HG02763 (cell line): Measurements from ENCODE around the gene GADD45GIP1.
"Not testable (repeated sequence)": the region's sequence is repeated elsewhere in the genome, so short reads cannot be mapped to it uniquely, and the experiment has no call there.

ENCODE experiments used
- ATAC-seq: cut with Tn5 transposase; IDR thresholded peaks from one replicate; pipeline ENCODE4 v1.9.1; 2021; ENCODE audit warnings: mild to moderate bottlenecking, moderate library complexity; ENCODE audit not compliant: unreplicated experiment

GADD45GIP1 gene

DNA sequence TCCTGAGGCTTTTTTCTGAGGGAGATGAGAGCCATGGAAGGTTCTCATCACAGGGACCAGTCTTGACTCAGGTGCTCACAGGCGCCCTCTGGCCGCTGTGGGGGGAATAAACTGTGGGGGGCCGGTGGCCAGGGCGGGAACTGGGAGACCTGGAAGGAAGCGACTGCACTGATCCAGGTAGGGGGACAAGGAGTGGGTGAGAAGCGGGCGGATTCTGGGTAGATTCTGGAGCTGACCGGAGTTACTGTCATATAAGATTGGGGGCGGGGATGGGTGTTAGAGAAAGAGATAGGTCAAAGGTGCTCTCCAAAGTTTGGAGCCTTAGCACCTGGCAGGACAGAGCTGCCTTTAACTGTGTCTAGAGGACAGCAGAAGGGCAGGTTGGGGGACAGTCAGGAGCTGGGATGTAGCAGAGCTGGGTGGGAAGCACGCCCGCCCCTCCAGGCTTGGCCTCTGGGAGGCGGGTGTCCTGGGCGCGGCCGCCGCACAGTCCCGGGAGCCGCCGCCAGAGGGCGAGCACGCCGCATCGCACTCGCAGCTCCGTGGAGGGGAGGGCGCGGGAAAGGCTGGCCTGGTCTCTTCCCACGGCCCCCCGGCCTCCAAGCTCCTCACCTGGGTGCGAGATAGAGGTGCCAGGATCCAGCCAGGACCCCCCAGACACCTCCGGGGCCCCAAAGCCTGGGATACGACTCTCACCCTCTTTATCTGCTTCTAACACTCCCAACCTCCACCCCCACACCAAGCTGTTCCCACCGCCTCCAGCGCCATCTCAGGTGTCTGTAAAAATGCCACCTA, 8.2 kb upstream of the GADD45GIP1 start:
- peak; percentile 81 for ATAC-seq

DNA sequence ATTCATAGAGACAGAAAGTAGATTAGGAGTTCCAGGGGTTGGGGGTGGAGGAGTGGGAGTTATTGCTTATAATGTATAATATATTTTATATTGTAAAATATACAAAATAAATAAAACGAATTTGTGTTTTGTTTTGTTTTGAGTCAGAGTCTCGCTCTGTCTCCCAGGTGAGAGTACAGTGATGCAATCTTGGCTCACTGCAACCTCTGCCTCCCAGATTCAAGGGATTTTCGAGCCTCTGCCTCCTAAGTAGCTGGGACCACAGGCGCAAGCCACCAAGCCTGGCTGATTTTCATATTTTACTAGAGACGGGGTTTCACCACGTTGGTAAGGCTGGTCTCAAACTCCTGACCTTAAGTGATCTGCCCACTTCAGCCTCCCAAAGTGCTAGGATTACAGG, 2.5 kb upstream of the GADD45GIP1 start:
- ATAC-seq, result no peak

DNA sequence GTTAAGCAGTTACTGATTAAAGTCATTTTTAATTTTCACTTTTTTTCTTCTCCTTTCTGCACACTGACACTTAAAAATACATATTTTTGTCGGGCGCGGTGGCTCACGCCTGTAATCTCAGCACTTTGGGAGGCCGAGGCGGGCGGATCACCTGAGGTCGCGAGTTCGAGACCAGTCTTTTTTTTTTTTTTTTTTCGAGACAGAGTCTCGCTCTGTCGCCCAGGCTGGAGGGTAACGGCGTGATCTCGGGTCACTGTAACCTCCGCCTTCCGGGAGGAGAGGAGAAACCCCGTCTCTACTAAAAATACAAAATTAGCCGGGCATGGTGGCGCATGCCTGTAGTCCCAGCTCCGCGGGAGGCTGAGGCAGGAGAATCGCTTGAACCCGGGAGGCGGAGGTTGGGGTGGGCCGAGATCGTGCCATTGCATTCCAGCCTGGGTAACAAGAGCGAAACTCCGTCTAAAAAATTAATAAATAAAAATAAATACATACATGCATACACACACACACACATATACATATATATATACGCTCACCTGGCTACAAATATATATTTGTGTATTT, 448 bp upstream of the GADD45GIP1 start:
- not testable (repeated sequence) for ATAC-seq

DNA sequence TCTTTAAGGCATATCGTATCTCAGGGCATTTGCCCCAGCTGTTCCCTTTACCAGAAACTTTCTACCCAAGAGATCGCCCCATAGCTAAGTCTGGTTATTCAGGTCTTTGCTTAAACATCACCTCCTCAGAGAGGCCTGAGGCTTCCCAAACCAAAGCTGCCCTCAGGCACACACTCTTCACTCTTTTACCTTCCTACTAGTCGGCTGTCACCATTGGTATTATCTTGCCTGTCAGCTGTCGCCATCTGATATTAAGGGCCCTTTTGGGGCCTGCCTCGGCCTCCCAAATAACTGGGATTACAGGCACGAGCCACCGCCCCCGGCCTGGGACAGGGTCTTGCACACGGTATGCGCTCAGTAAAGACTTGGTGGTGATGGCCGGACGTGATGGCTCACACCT, 1.0 kb downstream of the GADD45GIP1 start:
- ATAC-seq, result no peak

DNA sequence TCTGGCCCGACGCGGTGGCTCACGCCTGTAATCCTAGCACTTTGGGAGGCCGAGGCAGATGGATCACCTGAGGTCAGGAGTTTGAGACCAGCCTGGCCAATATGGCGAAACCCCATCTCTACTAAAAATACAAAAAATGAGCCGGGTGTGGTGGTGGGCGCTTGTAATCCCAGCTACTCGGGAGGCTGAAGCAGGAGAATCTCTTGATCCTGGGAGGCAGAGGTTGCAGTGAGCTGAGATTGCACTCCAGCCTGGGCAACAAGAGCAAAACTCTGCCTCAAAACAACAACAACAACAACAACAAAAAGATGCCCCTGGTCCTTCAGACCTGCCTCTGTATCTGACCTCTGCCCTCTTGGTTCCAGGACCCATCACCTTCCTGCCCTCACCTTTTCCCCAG, 1.4 kb downstream of the GADD45GIP1 start:
- not testable (repeated sequence) for ATAC-seq

DNA sequence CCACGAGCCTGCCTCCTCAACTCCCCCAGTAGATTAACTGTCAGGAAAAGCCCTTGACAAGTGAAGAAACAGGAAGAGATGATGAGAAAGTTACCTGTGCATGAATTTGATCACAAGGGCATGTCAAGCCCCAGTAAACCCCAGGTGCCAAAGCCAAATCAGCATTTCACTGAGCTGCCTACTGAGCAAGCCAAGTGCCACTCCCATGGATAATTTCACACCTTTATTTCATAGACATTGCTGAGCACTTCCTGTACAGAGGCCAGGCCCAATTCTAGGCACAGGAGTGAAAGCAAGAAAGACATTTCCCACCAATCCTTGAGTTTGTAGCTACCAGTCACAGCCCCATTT, 2.4 kb downstream of the GADD45GIP1 start:
- no peak for ATAC-seq

DNA sequence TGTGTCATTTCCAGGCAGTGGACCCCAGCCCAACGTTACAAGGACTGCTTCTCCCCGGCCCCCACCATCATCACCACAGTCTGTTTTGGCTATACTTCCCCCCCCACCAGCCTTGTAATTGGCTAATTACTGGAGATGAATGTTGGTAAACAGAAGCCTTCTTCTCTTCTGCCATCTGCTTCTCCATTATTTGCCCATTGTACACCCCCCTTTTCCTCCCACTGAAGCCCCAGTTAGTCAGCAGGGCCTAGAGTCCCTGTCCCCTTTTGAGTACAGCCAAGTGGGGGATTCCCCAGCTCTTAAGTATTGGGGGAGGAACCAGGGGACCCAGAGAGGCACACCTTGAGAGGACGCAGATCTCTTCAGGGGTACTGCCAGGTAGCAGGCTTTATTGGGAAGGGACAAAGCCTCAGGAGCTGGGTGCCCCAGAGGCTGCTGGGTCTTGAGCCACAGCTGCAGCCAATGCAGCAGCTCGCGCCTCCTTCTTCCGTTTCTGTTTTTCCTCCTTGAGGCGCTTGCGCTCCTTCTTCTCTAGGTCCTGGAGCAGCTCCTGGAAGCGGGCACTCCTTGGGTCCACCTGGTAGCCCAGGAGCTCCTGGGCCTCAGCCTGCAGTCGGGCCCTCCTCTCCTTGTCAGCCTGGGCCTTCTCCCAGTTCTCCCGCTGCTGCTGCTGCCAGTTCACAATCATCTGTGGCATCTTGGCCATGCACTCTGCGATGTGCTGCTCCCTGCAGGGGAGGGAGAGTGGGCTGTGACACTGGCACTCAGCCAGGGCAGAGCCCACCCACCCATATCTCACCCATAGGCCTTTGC, 3.0 kb downstream of the GADD45GIP1 start:
- no peak for ATAC-seq

DNA sequence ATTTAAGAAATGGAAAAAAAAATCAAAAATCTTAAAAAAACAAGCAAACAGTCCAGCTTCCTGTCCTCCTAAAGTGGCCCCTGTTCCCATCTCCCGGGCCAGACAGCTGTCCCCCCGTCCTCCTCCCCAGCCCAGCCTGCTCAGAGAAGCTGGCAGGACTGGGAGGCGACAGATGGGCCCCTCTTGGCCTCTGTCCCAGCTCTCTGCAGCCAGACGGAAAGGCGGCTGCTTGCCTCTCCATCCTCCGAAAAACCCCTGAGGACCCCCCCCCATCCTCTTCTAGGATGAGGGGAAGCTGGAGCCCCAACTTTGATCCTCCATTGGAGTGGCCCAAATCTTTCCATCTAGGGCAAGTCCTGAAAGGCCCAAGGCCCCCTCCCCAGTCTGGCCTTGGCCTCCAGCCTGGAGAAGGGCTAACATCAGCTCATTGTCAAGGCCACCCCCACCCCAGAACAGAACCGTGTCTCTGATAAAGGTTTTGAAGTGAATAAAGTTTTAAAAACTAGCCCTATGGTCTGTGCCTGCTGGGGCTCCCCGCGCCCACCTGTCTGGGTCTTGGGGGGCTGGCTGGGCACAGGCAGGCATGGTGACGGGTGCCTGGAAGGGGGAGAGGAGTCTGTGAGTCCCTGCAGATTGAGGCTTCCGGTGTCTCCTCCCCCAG, 3.8 kb downstream of the GADD45GIP1 start:
- ATAC-seq, result no peak

DNA sequence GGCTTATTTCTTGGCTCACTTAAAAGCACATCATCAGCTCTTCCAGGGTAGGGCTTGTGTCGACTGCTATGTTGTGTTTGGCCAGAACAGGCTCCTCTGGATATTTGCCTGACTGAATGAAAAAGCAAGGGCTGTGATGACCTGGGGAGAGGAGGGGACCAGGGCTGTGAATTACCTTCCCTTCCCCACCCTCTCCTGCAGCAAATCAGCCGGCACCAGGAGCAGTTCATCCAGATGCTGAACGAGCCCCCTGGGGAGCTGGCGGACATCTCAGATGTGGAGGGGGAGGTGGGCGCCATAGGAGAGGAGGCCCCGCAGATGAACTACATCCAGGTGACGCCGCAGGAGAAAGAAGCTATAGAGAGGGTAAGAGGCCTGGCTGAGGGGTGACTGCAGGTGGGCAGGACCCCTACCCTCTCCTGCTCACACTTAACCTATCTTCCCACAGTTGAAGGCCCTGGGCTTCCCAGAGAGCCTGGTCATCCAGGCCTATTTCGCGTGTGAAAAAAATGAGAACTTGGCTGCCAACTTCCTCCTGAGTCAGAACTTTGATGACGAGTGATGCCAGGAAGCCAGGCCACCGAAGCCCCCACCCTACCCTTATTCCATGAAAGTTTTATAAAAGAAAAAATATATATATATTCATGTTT, 4.4 kb downstream of the GADD45GIP1 start:
- ATAC-seq, result no peak

DNA sequence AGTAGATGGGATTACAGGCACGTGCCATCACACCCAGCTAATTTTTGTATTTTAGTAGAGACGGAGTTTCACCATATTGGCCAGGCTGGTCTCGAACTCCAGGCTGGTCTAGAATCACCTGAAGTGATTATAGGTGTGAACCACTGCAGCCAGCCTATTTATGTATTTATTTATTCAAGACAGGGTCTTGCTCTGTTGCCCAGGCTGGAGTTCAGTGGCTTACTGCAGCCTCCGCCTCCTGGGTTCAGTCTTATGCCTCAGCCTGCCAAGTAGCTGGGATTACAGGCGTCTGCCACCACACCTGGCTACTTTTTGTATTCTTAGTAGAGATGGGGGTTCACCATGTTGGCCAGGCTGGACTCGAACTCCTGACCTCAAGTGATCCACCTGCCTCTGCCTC, 5.0 kb downstream of the GADD45GIP1 start:
- ATAC-seq, result not testable (repeated sequence)

DNA sequence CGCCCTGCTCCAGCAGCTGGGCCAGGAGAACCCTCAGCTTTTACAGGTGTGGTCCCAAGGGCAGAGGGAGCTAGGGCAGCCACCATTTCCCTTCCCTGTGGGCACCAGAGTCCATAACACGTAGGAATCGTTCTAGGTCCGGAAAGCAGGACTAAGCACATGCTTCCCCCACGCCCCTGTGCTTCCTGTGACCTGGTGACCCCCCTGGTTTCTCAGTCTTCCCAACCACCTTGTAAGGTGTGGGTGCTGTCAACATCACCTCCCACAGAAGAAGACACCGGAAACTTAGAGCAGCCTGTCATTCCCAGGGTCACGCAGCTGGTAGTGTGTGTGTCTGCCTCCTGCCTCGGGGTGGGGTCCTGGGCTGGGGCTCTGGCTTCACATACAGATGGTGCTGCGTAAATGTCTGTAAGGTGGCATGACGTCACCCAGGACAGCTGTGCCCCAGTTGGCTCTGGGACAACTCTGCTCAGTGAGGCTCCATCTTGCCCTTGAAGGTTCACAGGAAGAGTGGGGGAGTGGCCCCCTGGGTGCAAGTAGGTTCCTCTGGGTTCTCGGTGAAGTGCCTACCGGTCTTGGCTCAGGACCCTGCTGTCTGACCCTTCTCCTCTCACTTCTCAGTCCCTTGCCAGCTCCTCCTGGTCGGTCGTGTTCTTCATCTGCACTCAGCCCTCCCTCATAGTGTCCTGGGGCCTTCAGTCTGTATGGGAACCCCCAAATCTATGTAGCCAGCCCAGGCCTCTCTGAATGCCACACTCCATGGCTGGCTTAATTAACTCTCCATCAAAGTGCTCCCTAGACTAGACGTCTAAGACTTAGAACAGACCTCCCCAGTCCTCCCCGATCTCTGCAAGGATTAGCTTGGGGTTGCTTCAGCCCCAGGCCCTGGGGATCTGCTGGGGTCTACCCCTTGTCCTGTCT, 7.4 kb downstream of the GADD45GIP1 start:
- no peak for ATAC-seq

DNA sequence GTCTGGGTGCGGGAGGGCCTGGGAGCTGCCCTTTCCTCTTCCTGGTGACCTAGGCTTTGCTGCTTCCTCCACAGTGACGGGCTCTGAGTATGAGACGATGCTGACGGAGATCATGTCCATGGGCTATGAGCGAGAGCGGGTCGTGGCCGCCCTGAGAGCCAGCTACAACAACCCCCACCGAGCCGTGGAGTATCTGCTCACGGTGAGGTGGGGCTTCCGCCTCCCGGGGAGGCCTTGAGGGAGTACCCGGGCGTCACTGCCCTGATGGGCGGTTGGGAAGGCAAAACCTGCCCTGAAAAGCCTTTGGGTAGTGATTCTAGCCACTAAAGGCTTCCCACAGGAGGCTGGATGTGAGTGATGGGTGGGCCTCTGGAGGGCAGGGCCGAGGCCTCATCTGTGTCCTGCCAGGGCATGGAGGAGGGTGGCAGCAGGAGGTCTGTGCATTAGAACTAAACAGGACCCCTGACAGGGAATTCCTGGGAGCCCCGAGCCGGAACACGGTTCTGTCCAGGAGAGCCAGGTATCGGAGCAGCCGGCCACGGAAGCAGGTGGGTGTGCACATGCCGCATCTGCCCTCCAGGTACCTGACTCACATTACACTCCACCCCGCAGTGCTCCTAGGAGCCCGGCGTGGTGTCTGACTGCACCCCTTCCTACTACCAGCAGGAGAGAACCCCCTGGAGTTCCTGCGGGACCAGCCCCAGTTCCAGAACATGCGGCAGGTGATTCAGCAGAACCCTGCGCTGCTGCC, 8.2 kb downstream of the GADD45GIP1 start:
- no peak for ATAC-seq

DNA sequence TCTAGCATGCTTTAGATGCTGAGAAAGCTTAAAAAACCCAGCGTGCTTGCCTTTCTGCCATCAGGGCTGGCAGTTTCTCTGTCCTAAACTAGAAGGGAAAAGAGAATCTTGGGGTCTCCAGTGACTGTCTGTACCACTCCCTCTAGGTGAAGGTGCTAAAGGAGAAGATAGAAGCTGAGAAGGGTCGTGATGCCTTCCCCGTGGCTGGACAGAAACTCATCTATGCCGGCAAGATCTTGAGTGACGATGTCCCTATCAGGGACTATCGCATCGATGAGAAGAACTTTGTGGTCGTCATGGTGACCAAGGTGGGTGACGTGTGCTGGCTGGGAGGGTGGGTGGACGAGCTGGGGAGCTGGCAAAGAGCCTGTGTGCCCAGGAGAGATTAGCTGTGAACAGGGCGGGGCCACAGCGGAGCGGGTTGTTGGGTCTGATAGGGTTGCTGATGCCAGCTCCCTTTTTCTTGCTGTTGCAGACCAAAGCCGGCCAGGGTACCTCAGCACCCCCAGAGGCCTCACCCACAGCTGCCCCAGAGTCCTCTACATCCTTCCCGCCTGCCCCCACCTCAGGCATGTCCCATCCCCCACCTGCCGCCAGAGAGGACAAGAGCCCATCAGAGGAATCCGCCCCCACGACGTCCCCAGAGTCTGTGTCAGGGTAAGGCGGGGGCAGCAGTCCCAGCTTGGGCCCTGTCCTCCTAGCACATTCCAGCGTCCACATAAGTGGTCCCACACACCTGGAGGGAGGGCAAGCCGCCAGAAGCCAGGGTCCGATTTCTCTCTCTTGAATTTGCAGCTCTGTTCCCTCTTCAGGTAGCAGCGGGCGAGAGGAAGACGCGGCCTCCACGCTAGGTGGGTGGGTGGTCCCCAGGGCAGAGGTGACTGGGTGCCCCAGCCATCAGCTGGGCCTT, 9.1 kb downstream of the GADD45GIP1 start:
- no peak for ATAC-seq

DNA sequence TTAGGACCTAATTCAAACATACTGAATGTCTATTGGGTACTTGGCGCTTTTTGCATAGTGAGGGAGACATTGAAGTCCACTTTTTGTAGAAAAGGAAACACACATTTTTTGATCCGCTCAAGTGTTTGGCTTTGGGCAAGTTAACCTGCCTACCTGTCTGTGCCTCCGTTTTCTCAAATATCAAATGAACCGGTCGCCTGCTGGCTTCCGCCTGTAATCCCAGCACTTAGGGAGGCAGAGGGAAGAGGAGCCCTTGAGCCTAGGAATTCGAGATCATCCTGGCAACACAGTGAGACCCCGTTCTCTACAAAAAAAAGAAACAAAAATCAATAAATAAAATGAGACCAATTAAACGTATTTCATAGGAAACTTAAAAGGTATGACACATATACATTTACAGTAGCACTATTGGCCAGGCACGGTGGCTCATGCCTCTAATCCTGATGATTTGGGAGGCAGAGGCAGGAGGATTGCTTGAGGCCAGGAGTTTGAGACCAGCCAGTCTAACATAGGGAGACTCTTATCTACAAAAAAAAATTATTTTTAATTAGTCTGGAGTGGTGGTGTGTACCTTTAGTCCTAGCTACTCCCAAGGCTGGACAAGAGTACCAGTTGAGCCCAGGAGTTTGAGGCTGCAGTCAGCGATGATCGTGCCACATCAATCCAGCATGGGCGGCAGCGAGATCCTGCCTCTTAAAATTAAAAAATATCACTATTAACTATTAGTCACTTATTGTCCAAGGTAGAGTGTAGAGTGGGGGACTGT, 10.1 kb downstream of the GADD45GIP1 start:
- no peak for ATAC-seq

DNA sequence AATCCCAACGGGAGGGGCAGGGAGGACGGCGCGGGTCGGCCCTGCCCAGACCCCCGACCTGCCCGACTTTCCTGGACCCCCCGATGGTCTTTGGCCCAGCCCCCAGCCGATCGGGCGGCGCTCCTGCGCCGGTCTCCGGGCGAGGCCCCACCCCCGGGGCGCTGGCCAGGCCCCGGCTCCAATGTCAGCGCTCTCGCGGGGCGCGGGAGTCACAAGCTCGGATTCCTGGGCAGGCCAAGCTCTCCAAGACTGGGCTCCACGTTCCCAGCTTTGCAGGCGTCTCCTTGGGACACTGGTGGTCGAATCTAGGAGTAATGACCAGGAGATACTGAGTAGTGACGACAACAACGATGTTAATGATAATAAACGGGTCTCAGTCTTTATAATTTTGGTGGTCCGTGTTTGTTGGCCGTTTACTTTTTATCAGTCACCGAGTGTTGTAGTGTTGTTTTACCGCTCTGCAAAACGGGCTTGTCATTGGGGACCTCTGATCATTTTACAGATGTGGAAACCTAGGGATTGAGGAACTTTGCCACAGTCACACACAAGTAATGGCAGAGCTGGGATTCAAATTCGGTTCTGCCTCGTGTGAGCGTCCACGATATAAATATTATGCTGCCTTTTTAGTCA, 10.8 kb downstream of the GADD45GIP1 start:
- ATAC-seq, result peak; percentile 26

DNA sequence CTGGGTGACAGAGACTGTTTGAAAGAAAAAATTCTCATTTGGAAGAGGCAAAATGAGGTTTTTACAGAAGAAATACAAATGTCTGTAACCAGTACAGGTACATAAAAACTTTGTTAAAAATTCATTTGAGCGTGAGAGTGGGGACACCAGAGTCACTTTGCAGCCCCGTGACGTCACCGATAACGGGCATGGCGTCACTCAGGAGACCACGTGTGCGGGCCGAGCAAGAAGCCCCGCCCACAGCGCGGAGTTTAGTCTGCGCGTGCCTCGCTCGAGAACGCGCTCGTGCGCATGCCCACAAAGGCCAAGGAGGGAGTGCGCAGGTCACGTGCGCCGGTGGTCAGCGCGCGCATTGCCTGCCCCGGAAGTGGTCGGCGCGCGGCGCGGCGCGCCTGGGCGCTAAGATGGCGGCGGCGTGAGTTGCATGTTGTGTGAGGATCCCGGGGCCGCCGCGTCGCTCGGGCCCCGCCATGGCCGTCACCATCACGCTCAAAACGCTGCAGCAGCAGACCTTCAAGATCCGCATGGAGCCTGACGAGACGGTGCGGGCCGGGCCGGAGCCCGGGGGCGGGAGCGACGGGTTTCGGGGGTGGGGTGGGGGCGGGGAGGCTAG, 11.4 kb downstream of the GADD45GIP1 start, which contains the start of gene RAD23A:
TSS of gene RAD23A (plus strand) at position 384 of the 613 bp plus-strand sequence. CDS start at position 471, 87 bp downstream.
- peak; percentile 77 for ATAC-seq
